Astrocyte of the spinal cord (primary cell): Measurements from ENCODE around the gene ATP2B1.

Experiments used
- DNase-seq: peaks from one replicate; pipeline ENCODE4 v3.0.0; 2011; ENCODE audit warnings: low read depth, low spot score
- H3K4me3 ChIP-seq: 2 replicates; pipeline ENCODE4 v1.5.1; 2011; ENCODE audit warnings: low read depth, mild to moderate bottlenecking, low read length, moderate library complexity
- in situ Hi-C: cut with HindIII; loops from 2 replicates; pipeline ENCODE4 v1.10.0; 2017; ENCODE audit warnings: low sequenced_read_pairs
- TF ChIP-seq, protein P1 (sequence below): IDR thresholded peaks from 2 replicates; pipeline ENCODE4 v1.5.1; 2012; ENCODE audit warnings: low read depth, mild to moderate bottlenecking, low read length, inconsistent platforms

The ATP2B1 gene

GRCh38 chr12:89665556-89665955 is 43.1 kb downstream of the ATP2B1 start:
- in situ Hi-C loops, result no loop called here
- TF ChIP-seq, protein P1, sequence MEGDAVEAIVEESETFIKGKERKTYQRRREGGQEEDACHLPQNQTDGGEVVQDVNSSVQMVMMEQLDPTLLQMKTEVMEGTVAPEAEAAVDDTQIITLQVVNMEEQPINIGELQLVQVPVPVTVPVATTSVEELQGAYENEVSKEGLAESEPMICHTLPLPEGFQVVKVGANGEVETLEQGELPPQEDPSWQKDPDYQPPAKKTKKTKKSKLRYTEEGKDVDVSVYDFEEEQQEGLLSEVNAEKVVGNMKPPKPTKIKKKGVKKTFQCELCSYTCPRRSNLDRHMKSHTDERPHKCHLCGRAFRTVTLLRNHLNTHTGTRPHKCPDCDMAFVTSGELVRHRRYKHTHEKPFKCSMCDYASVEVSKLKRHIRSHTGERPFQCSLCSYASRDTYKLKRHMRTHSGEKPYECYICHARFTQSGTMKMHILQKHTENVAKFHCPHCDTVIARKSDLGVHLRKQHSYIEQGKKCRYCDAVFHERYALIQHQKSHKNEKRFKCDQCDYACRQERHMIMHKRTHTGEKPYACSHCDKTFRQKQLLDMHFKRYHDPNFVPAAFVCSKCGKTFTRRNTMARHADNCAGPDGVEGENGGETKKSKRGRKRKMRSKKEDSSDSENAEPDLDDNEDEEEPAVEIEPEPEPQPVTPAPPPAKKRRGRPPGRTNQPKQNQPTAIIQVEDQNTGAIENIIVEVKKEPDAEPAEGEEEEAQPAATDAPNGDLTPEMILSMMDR, result no peak
- no peak for DNase-seq

GRCh38 chr12:89664441-89664840 is 44.2 kb downstream of the ATP2B1 start:
- H3K4me3 ChIP-seq, result no peak overlapping the region
- DNase-seq, result no peak
- in situ Hi-C loops, result no loop called here
- TF ChIP-seq, protein P1, result no peak

More at GRCh38 chr12:89665556-89665955, 43.1 kb downstream of the ATP2B1 start:
- H3K4me3 ChIP-seq, result no peak overlapping the region

DNA sequence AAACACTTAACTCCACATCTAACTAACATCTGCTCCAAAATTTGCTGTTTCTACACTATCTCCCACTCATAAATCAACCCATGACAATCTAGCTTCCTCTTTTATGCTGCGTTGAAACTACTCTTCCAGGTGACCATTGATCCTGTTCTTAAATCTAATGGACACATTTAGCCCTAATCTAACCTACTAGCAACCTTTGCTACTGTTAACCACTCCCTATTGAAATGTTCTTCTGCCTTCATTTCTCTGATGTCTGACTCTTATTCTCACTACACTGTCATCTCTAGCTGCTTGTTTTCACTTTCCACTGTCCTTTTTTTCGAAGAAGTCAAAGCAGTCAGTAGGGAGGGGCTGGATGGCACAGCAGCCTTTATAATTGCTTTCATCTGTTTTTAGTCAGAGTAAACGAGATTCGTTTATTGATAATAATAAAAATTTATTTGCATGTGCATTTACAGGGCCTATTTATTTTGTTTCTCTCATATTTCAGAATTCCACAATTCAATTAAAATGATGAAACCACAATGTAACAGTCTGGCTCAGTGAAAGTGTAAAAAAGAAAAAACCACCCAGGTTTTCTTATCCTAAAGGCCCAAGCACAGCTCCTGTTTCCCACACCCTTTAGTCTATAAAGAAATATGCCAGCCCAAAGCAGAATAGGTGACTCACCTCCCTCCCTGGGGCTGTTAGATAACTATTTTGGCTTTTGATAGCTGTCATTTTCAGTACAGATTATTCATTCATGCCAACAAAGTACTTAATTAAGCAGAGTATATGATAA is 44.9 kb downstream of the ATP2B1 start:
- TF ChIP-seq, protein P1, result no peak
- peak; percentile 23 for DNase-seq
- in situ Hi-C loops, result no loop called here
- H3K4me3 ChIP-seq, result no peak overlapping the region

GRCh38 chr12:89662623-89663022 is 46.0 kb downstream of the ATP2B1 start:
- DNase-seq, result no peak

DNA sequence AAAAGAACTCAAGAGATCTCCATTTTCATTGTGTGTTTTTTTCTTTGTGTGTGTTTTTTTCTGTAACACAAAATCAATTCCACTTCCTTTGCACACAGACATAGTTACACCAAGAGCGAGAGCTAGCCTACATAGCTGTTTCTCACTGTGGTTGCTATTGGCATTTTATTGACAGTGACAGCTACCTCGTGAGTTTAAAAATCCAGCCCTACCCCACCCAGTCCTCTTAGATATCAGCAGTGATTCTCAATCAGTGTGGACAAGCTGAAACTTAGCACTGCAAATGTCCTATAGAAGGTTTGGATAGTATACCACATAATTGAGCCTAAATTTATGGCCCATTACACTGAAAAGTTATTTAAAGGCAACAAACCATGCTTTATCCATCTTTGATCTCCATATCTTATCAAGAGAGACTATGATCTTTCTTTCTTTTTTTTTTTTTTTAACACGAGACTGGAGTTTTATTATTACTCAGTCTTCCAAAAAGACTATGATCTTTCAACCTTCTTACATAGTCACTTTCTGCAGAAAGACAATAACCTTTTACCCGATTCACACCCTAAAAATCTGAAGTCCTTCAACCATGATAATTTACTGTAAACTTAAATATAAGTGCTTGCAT is 46.8 kb downstream of the ATP2B1 start:
- H3K4me3 ChIP-seq, result no peak overlapping the region
- no peak for DNase-seq
- TF ChIP-seq, protein P1, result no peak
- in situ Hi-C loops, result no loop called here

More at GRCh38 chr12:89662623-89663022, 46.0 kb downstream of the ATP2B1 start:
- TF ChIP-seq, protein P1, result no peak
- H3K4me3 ChIP-seq, result no peak overlapping the region
- in situ Hi-C loops, result no loop called here

DNA sequence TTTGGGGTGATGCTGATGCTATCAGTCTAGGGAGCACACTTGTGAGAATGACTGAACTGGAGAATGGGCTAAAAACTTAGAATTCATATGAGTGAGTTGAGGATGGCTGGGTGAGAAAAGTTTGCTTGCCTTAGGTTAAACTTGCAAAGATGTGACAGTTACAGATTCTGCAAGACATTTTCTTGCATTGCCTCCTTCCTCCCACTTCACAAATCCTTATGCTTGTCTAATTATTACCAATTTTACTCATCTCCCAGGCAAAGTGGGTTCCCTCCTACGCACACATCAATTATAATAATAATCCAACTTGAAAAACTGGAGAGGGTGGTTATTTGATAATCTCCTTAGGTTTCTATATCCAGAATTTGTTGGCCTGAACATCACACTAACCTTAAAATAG is 50.9 kb downstream of the ATP2B1 start:
- TF ChIP-seq, protein P1, result no peak
- H3K4me3 ChIP-seq, result no peak overlapping the region
- no peak for DNase-seq
- in situ Hi-C loops, result no loop called here
